SK-N-SH (cell line): Measurements from ENCODE around the gene GAMT. TPM values are rescaled to one million over a fixed set of nuclear protein-coding genes. Genes with fewer than 3 reads are reported as not detected.

ENCODE experiments used
- CTCF ChIA-PET: fragments of 300-600, 350-600 bp; formaldehyde crosslinking; extraction: SDS; loops from one replicate; lab custom pipeline; 2021; lab: Yijun Ruan, JAX
- POLR2A ChIA-PET: fragments of 350-600 bp; sonication (Branson Sonifier 250); formaldehyde crosslinking; extraction: SDS; loops from one replicate; lab custom pipeline; 2020; ENCODE audit warnings: antibody characterized with exemption, inconsistent platforms; lab: Yijun Ruan, JAX
- DNase-seq: peaks from one replicate; pipeline ENCODE4 v3.0.0; 2012
- H2AFZ ChIP-seq: fragments of 200-600 bp; sonication (generic); 2 replicates; pipeline ENCODE4 v1.8.1; 2016; ENCODE audit warnings: antibody characterized with exemption, mild to moderate bottlenecking, low read depth
- H3F3A ChIP-seq: fragments of 200-600 bp; sonication (generic); replicated peaks from 2 replicates; pipeline ENCODE3; 2016; ENCODE audit warnings: antibody characterized with exemption, mild to moderate bottlenecking; ENCODE audit not compliant: insufficient read depth
- H3K27ac ChIP-seq, 2 experiments: fragments of 200-500 bp in 1 of 2; fragments of 200-600 bp in 1 of 2; sonication (Bioruptor generic) in 1 of 2; sonication (generic), shearing (Covaris generic) in 1 of 2; 2 replicates each; pipeline versions ENCODE4 v1.5.1 to v1.6.1; 2014 to 2016; ENCODE audit warnings: low read depth in 2 of 2, inconsistent platforms in 1 of 2, low read length in 1 of 2, mild to moderate bottlenecking in 1 of 2, mixed read lengths in 1 of 2
- H3K27me3 ChIP-seq: fragments of 200-600 bp; sonication (generic), shearing (Covaris generic); 2 replicates; pipeline ENCODE4 v1.6.1; 2016; ENCODE audit warnings: mixed run types; ENCODE audit not compliant: insufficient read depth
- H3K36me3 ChIP-seq, 2 experiments: fragments of 200-500 bp in 1 of 2; fragments of 200-600 bp in 1 of 2; sonication (Bioruptor generic) in 1 of 2; sonication (generic) in 1 of 2; replicated peaks in 1 of 2; 2 replicates each; pipeline versions ENCODE3 to v1.5.1; 2014 to 2016; ENCODE audit warnings: low read length in 1 of 2, mild to moderate bottlenecking in 1 of 2; ENCODE audit not compliant: insufficient read depth in 2 of 2, control insufficient read depth in 1 of 2
- H3K4me1 ChIP-seq, 2 experiments: fragments of 200-500 bp in 1 of 2; fragments of 200-600 bp in 1 of 2; sonication (Bioruptor generic) in 1 of 2; sonication (generic), shearing (Covaris generic) in 1 of 2; 2 replicates each; pipeline versions ENCODE4 v1.5.1 to v1.6.1; 2014 to 2016; ENCODE audit warnings: low read depth in 1 of 2, low read length in 1 of 2, mixed run types in 1 of 2; ENCODE audit not compliant: insufficient read depth in 2 of 2, control insufficient read depth in 1 of 2
- H3K4me2 ChIP-seq: fragments of 200-600 bp; sonication (generic), shearing (Covaris generic); 2 replicates; pipeline ENCODE4 v1.6.1; 2017; ENCODE audit warnings: mixed run types
- H3K4me3 ChIP-seq, 2 experiments: fragments of 200-500 bp in 1 of 2; fragments of 200-600 bp in 1 of 2; sonication (Bioruptor generic) in 1 of 2; sonication (generic), shearing (Covaris generic) in 1 of 2; 2 replicates each; pipeline versions ENCODE4 v1.5.1 to v1.8.1; 2014 to 2016; ENCODE audit warnings: low read depth in 2 of 2, inconsistent platforms in 1 of 2, low read length in 1 of 2, mild to moderate bottlenecking in 1 of 2, mixed read lengths in 1 of 2, moderate library complexity in 1 of 2
- H3K79me2 ChIP-seq: fragments of 200-600 bp; sonication (generic); 2 replicates; pipeline ENCODE4 v1.8.1; 2017; ENCODE audit warnings: mild to moderate bottlenecking; ENCODE audit not compliant: insufficient read depth
- H3K9ac ChIP-seq: fragments of 200-600 bp; sonication (generic); 2 replicates; pipeline ENCODE4 v1.6.1; 2017; ENCODE audit warnings: mixed run types
- H3K9me2 ChIP-seq: fragments of 200-600 bp; sonication (generic); 2 replicates; pipeline ENCODE4 v1.6.1; 2017; ENCODE audit warnings: mixed run types
- H3K9me3 ChIP-seq: fragments of 200-600 bp; sonication (generic); 2 replicates; pipeline ENCODE4 v1.6.1; 2017; ENCODE audit warnings: mixed run types, mild to moderate bottlenecking, moderate library complexity
- H4K20me1 ChIP-seq: fragments of 200-600 bp; sonication (generic); 2 replicates; pipeline ENCODE4 v1.6.1; 2017; ENCODE audit warnings: mild to moderate bottlenecking, mixed run types; ENCODE audit not compliant: insufficient read depth
- ELF1 ChIP-seq: IDR thresholded peaks from 2 replicates; pipeline ENCODE4 v1.4.0; 2012
- EZH2phosphoT487 ChIP-seq: fragments of 200-600 bp; sonication (generic); IDR thresholded peaks from 2 replicates; pipeline ENCODE4 v1.6.1; 2017; ENCODE audit warnings: low read depth, mixed run types, mild to moderate bottlenecking, antibody characterized with exemption, moderate library complexity, borderline replicate concordance
- FOSL2 ChIP-seq: IDR thresholded peaks from 2 replicates; pipeline ENCODE4 v1.4.0; 2012; ENCODE audit warnings: low read depth, mild to moderate bottlenecking, moderate library complexity, borderline replicate concordance
- GATA2 ChIP-seq: sonication (generic); formaldehyde crosslinking; IDR thresholded peaks from 2 replicates; pipeline ENCODE4 v1.5.0; 2020; ENCODE audit warnings: mild to moderate bottlenecking, missing genetic modification reagents
- MAX ChIP-seq: IDR thresholded peaks from 2 replicates; pipeline ENCODE4 v1.4.0; 2012; ENCODE audit warnings: low read depth
- NFIC ChIP-seq: IDR thresholded peaks from 2 replicates; pipeline ENCODE4 v1.4.0; 2012; ENCODE audit warnings: borderline replicate concordance
- NRF1 ChIP-seq: IDR thresholded peaks from 2 replicates; pipeline ENCODE4 v1.6.1; 2012; ENCODE audit warnings: low read depth, mild to moderate bottlenecking, low read length
- REST ChIP-seq: IDR thresholded peaks from 2 replicates; pipeline ENCODE4 v1.6.1; 2012; ENCODE audit warnings: mild to moderate bottlenecking, low read depth, low read length, moderate library complexity
- SIN3A ChIP-seq: IDR thresholded peaks from 2 replicates; pipeline ENCODE4 v1.6.1; 2012; ENCODE audit warnings: low read depth, mild to moderate bottlenecking, low read length, moderate library complexity, borderline replicate concordance
- USF2 ChIP-seq: fragments of 150-350 bp; IDR thresholded peaks from 2 replicates; pipeline ENCODE4 v1.6.1; 2017; ENCODE audit warnings: antibody characterized with exemption, low read length, low read depth, borderline replicate concordance
- ZBTB33 ChIP-seq: IDR thresholded peaks from 2 replicates; pipeline ENCODE4 v1.4.0; 2012; ENCODE audit warnings: low read depth, borderline replicate concordance
- WGBS: methylation state at CpG from one replicate; pipeline ENCODE4 v1.1.6; 2017; ENCODE audit warnings: low lambda C conversion rate; 5-methylcytosine and 5-hydroxymethylcytosine counted together
- polyA plus RNA-seq, 3 experiments: library from polyadenylated mRNA; depleted of rRNA; stranded (reverse); fragments of >200 nt; gene quantifications; 2 replicates each; pipeline ENCODE4 v1.2.3, GENCODE V29; 2012

GAMT gene
- polyA plus RNA-seq, 1 of the 3 experiments (the other 2 are of a cell fraction): 85.3 TPM

GRCh38 chr19:1447504-1447903, 46.2 kb upstream of the GAMT start (continued):
- no peak for TF ChIP-seq REST
- TF ChIP-seq ELF1: no peak
- no peak for TF ChIP-seq FOSL2
- no peak for TF ChIP-seq EZH2phosphoT487
- no peak for TF ChIP-seq SIN3A
- TF ChIP-seq MAX: no peak

- WGBS: 6% methylated on average over 22 of the region's 63 CpGs
- Histone ChIP-seq H3K4me1 (peaks cover 3 to 37% of the 10 kb centered on the region in 2 experiments; a peak in 2 of 4 replicates), H3K27ac (peak overlapping the region in 1 of 2 experiments; percentile 58; a peak in 1 of 4 replicates), H3K9me2 (no peaks in the 10 kb centered on the region), H3K9ac (no peak overlapping the region), H3K4me2 (peak overlapping the region; percentile 90), H4K20me1 (peaks cover 46% of the 10 kb centered on the region), H3K4me3 (peak overlapping the region; percentile 64 to 68), H3F3A (peaks cover 41% of the 10 kb centered on the region), H2AFZ (no peak overlapping the region), H3K27me3 (no peaks in the 10 kb centered on the region), H3K36me3 (peaks cover 9 to 13% of the 10 kb centered on the region in 2 experiments), H3K9me3 (no peaks in the 10 kb centered on the region), H3K79me2 (peaks cover 3% of the 10 kb centered on the region)
- DNase-seq: peak; percentile 73
- no peak for TF ChIP-seq GATA2
- TF ChIP-seq ZBTB33: no peak
- no peak for TF ChIP-seq NFIC
- TF ChIP-seq REST: peak; percentile 96
- no peak for TF ChIP-seq FOSL2
- no peak for TF ChIP-seq USF2
- TF ChIP-seq NRF1: no peak
- CTCF ChIA-PET: interaction anchor here (1.1 to 1.2 kb wide), 2 partner anchors 10 to 131 kb away, joined by 3 to 4 read pairs; no protein-coding TSS in a partner anchor
- POLR2A ChIA-PET: interaction anchor here (0.9 kb wide), 1 partner anchor 178 kb away, joined by 5 read pairs; the partner anchor contains the start of gene CIRBP
Measured at GRCh38 chr19:1446713-1447481, 45.6 kb upstream of the GAMT start.
